Osteocyte (in vitro differentiated cells): ENCODE measurements around the gene ATP8B2. TPM values are rescaled to one million over a fixed set of nuclear protein-coding genes. Genes with fewer than 3 reads are reported as not detected.

Experiments used
- DNase-seq: peaks from one replicate; pipeline ENCODE4 v3.0.0; 2021; ENCODE audit warnings: mixed read lengths; ENCODE audit not compliant: unreplicated experiment; ENCODE audit errors: extremely low spot score
- H3K27ac Mint-ChIP-seq: one replicate; pipeline ENCODE4 v1.8.0; 2021; ENCODE audit warnings: mild to moderate bottlenecking, mixed read lengths; ENCODE audit not compliant: unreplicated experiment
- H3K27me3 Mint-ChIP-seq: one replicate; pipeline ENCODE4 v1.8.0; 2021; ENCODE audit warnings: mixed read lengths; ENCODE audit not compliant: unreplicated experiment
- H3K36me3 Mint-ChIP-seq: one replicate; pipeline ENCODE4 v1.8.0; 2021; ENCODE audit warnings: mixed read lengths; ENCODE audit not compliant: unreplicated experiment
- H3K4me1 Mint-ChIP-seq: one replicate; pipeline ENCODE4 v1.8.0; 2021; ENCODE audit warnings: mixed read lengths; ENCODE audit not compliant: unreplicated experiment
- H3K4me3 Mint-ChIP-seq: one replicate; pipeline ENCODE4 v1.8.0; 2021; ENCODE audit warnings: mild to moderate bottlenecking, moderate library complexity, mixed read lengths; ENCODE audit not compliant: unreplicated experiment
- H3K9me3 Mint-ChIP-seq: one replicate; pipeline ENCODE4 v1.8.0; 2021; ENCODE audit warnings: mixed read lengths; ENCODE audit not compliant: unreplicated experiment
- CTCF ChIP-seq: fragments of 200-600 bp; sonication (generic); IDR thresholded peaks from 2 replicates; pipeline ENCODE4 v1.5.0; 2021; ENCODE audit warnings: antibody characterized with exemption, mild to moderate bottlenecking, moderate library complexity
- total RNA-seq: library from RNA; stranded (reverse); gene quantifications from 2 replicates; pipeline ENCODE4 v1.2.1, GENCODE V29; 2021

ATP8B2 gene
- total RNA-seq, 1 donor from 2014 or later: 94.4 TPM

GRCh38 chr1:154398678-154399077 is 73.4 kb downstream of the ATP8B2 start:
- Mint-ChIP-seq H3K27ac (no peak overlapping the region), H3K36me3 (no peaks in the 10 kb centered on the region), H3K4me1 (no peaks in the 10 kb centered on the region), H3K27me3 (peaks cover 10% of the 10 kb centered on the region), H3K4me3 (no peak overlapping the region), H3K9me3 (peaks cover 4% of the 10 kb centered on the region)
- DNase-seq: no peak
- no peak for TF ChIP-seq CTCF

- no peak for TF ChIP-seq CTCF
- Mint-ChIP-seq H3K36me3 (no peaks in the 10 kb centered on the region), H3K4me1 (peaks cover 6% of the 10 kb centered on the region), H3K27ac (no peak overlapping the region), H3K9me3 (no peaks in the 10 kb centered on the region), H3K4me3 (no peak overlapping the region), H3K27me3 (peaks cover 7% of the 10 kb centered on the region)
- DNase-seq: no peak
These were observed 75.1 kb downstream of the ATP8B2 start for GRCh38 chr1:154400381-154400801.

Other genes with a start within 250 kb of the ATP8B2 start
- gene NUP210L, start 170.5 kb upstream of the ATP8B2 start, total RNA-seq: not detected in 2 replicates
- 194 TPM in 2 replicates for gene TPM3, start 133.4 kb upstream of the ATP8B2 start, total RNA-seq
- not detected in 2 replicates for gene CFAP141, start 119.2 kb upstream of the ATP8B2 start, total RNA-seq
- gene UBAP2L, start 104.6 kb upstream of the ATP8B2 start, total RNA-seq: 224 and 236 TPM in 2 replicates
- gene HAX1, start 52.9 kb upstream of the ATP8B2 start, total RNA-seq: 93.7 and 99.9 TPM in 2 replicates
- not detected in 2 replicates for gene AQP10, start 4.4 kb upstream of the ATP8B2 start, total RNA-seq
- gene IL6R, start 79.8 kb downstream of the ATP8B2 start, total RNA-seq: 10.4 and 12.4 TPM in 2 replicates
- not detected in 2 replicates for gene TDRD10, start 176.7 kb downstream of the ATP8B2 start, total RNA-seq
- not detected in 2 replicates for gene SHE, start 176.9 kb downstream of the ATP8B2 start, total RNA-seq
- 77.3 and 82.1 TPM in 2 replicates for gene UBE2Q1, start 233.1 kb downstream of the ATP8B2 start, total RNA-seq
- gene CHRNB2, start 242.3 kb downstream of the ATP8B2 start, total RNA-seq: 0.10 and 0.27 TPM in 2 replicates